Loucy (cell line): Measurements from ENCODE around the gene STEAP4.

Experiments
- H2AFZ ChIP-seq: fragments of 200-600 bp; sonication (generic); 2 replicates; pipeline ENCODE4 v1.6.0; 2016; ENCODE audit warnings: antibody characterized with exemption, mild to moderate bottlenecking, low read length, moderate library complexity
- H3F3A ChIP-seq: fragments of 200-600 bp; 2 replicates; pipeline ENCODE4 v1.6.0; 2016; ENCODE audit warnings: antibody characterized with exemption, low read depth, mild to moderate bottlenecking
- H3K27me3 ChIP-seq: fragments of 200-600 bp; sonication (generic); 2 replicates; pipeline ENCODE4 v1.6.1; 2014; ENCODE audit warnings: low read length, mild to moderate bottlenecking; ENCODE audit not compliant: insufficient read depth, poor library complexity, severe bottlenecking
- H3K36me3 ChIP-seq: fragments of 200-600 bp; sonication (generic); 2 replicates; pipeline ENCODE4 v1.6.1; 2016; ENCODE audit warnings: low read length; ENCODE audit not compliant: insufficient read depth
- H3K4me1 ChIP-seq: fragments of 200-600 bp; sonication (generic); 2 replicates; pipeline ENCODE4 v1.5.1; 2014; ENCODE audit warnings: low read length, mild to moderate bottlenecking; ENCODE audit not compliant: insufficient read depth, poor library complexity, severe bottlenecking
- H3K4me2 ChIP-seq: fragments of 200-600 bp; sonication (generic); 2 replicates; pipeline ENCODE4 v1.6.0; 2014; ENCODE audit warnings: antibody characterized with exemption, low read length, low read depth, mild to moderate bottlenecking; ENCODE audit not compliant: poor library complexity, severe bottlenecking
- H3K4me3 ChIP-seq: fragments of 200-600 bp; sonication (generic); 2 replicates; pipeline ENCODE4 v1.5.1; 2014; ENCODE audit warnings: low read length, mild to moderate bottlenecking, mixed read lengths; ENCODE audit not compliant: poor library complexity, severe bottlenecking
- H3K79me2 ChIP-seq: fragments of 200-600 bp; sonication (generic); 2 replicates; pipeline ENCODE4 v1.6.1; 2014; ENCODE audit warnings: low read length; ENCODE audit not compliant: insufficient read depth
- H3K9ac ChIP-seq: fragments of 200-600 bp; sonication (generic); 2 replicates; pipeline ENCODE4 v1.6.0; 2014; ENCODE audit warnings: mild to moderate bottlenecking, low read depth, low read length, moderate library complexity; ENCODE audit not compliant: poor library complexity, severe bottlenecking
- H3K9me2 ChIP-seq: fragments of 200-600 bp; sonication (generic); replicated peaks from 2 replicates; pipeline ENCODE4 v1.6.1; 2016; ENCODE audit warnings: low read depth, low read length, mixed read lengths
- H3K9me3 ChIP-seq: fragments of 200-600 bp; sonication (generic); 2 replicates; pipeline ENCODE4 v1.6.1; 2014; ENCODE audit warnings: mild to moderate bottlenecking, antibody characterized with exemption, low read length, low read depth; ENCODE audit not compliant: insufficient read depth
- H4K20me1 ChIP-seq: fragments of 200-600 bp; sonication (generic); 2 replicates; pipeline ENCODE4 v1.6.0; 2014; ENCODE audit warnings: antibody characterized with exemption, low read length, mild to moderate bottlenecking; ENCODE audit not compliant: insufficient read depth, poor library complexity, severe bottlenecking
- CTCF ChIP-seq: fragments of 200-600 bp; sonication (generic); conservative IDR thresholded peaks from 2 replicates; pipeline ENCODE4 v1.5.1; 2014; ENCODE audit warnings: mild to moderate bottlenecking, antibody characterized with exemption, low read length
- EZH2phosphoT487 ChIP-seq: fragments of 200-600 bp; IDR thresholded peaks from 2 replicates; pipeline ENCODE4 v1.6.1; 2018; ENCODE audit warnings: antibody characterized with exemption, mild to moderate bottlenecking, moderate library complexity, borderline replicate concordance

Gene STEAP4

GRCh38 chr7:88307412-88307811 lies 718 bp upstream of the STEAP4 start:
- Histone ChIP-seq H3K9me2 (no peaks in the 10 kb centered on the region), H3F3A (no peaks in the 10 kb centered on the region), H3K4me3 (no peak overlapping the region), H3K9ac (no peak overlapping the region), H2AFZ (no peak overlapping the region), H3K27me3 (no peaks in the 10 kb centered on the region), H3K4me2 (no peak overlapping the region), H4K20me1 (no peaks in the 10 kb centered on the region), H3K4me1 (no peaks in the 10 kb centered on the region), H3K79me2 (no peaks in the 10 kb centered on the region), H3K36me3 (no peaks in the 10 kb centered on the region), H3K9me3 (no peaks in the 10 kb centered on the region)
- TF ChIP-seq EZH2phosphoT487 (no peak), CTCF (no peak)

- H3K79me2 ChIP-seq, result no peaks in the 10 kb centered on the region
- H3K4me3 ChIP-seq, result no peak overlapping the region
- H3K27me3 ChIP-seq, result no peaks in the 10 kb centered on the region
- H3K9me3 ChIP-seq, result no peaks in the 10 kb centered on the region
- no peaks in the 10 kb centered on the region; the same call in 1 of the 2 replicates for H3K9me2 ChIP-seq
- no peaks in the 10 kb centered on the region for H4K20me1 ChIP-seq
- H3K4me2 ChIP-seq, result no peak overlapping the region
- H3K36me3 ChIP-seq, result no peaks in the 10 kb centered on the region
- H3K9ac ChIP-seq, result no peak overlapping the region
- H3K4me1 ChIP-seq, result no peaks in the 10 kb centered on the region
- H2AFZ ChIP-seq, result no peak overlapping the region
- TF ChIP-seq EZH2phosphoT487, result no peak
- TF ChIP-seq CTCF, result no peak
- H3F3A ChIP-seq, result no peaks in the 10 kb centered on the region
These were observed 1.6 kb downstream of the STEAP4 start for GRCh38 chr7:88305044-88305443.

- Histone ChIP-seq H3K27me3 (no peaks in the 10 kb centered on the region), H2AFZ (no peak overlapping the region), H3K4me2 (no peak overlapping the region), H3K79me2 (no peaks in the 10 kb centered on the region), H4K20me1 (no peaks in the 10 kb centered on the region), H3K4me1 (no peaks in the 10 kb centered on the region), H3K4me3 (no peak overlapping the region), H3K9ac (no peak overlapping the region), H3K9me3 (no peaks in the 10 kb centered on the region), H3F3A (no peaks in the 10 kb centered on the region), H3K36me3 (no peaks in the 10 kb centered on the region), H3K9me2 (no peaks in the 10 kb centered on the region; the same call in 1 of the 2 replicates)
- no peak for TF ChIP-seq EZH2phosphoT487
- no peak for TF ChIP-seq CTCF
These were observed 4.2 kb downstream of the STEAP4 start for GRCh38 chr7:88302486-88302885.
